DOHH2 (cell line): ENCODE results near the gene ANKRD13B.
A peak's percentile ranks its signal among the peaks of the same experiment; 100 is the strongest.

Experiments
- H3F3A ChIP-seq: fragments of 200-600 bp; sonication (generic), shearing (Covaris generic); 2 replicates; pipeline ENCODE4 v1.6.0; 2016; ENCODE audit warnings: antibody characterized with exemption, mild to moderate bottlenecking; ENCODE audit not compliant: control insufficient read depth, insufficient read depth
- H3K27ac ChIP-seq: fragments of 200-600 bp; sonication (generic); 2 replicates; pipeline ENCODE4 v1.5.1; 2014; ENCODE audit warnings: low read depth, mild to moderate bottlenecking, low read length, moderate library complexity
- H3K27me3 ChIP-seq: fragments of 200-600 bp; sonication (generic); 2 replicates; pipeline ENCODE4 v1.6.1; 2014; ENCODE audit warnings: mild to moderate bottlenecking, low read length, mixed read lengths; ENCODE audit not compliant: control insufficient read depth
- H3K36me3 ChIP-seq: fragments of 200-600 bp; sonication (generic); 2 replicates; pipeline ENCODE4 v1.6.1; 2014; ENCODE audit warnings: mild to moderate bottlenecking, low read length, moderate library complexity, mixed read lengths; ENCODE audit not compliant: control insufficient read depth
- H3K4me1 ChIP-seq: fragments of 200-600 bp; sonication (generic); 2 replicates; pipeline ENCODE4 v1.6.1; 2014; ENCODE audit warnings: mild to moderate bottlenecking, low read length, mixed read lengths; ENCODE audit not compliant: control insufficient read depth
- H3K4me2 ChIP-seq: fragments of 200-600 bp; sonication (generic); 2 replicates; pipeline ENCODE4 v1.6.0; 2014; ENCODE audit warnings: mild to moderate bottlenecking, low read length, moderate library complexity
- H3K4me3 ChIP-seq: fragments of 200-600 bp; sonication (generic); 2 replicates; pipeline ENCODE4 v1.5.1; 2014; ENCODE audit warnings: mild to moderate bottlenecking, low read length, mixed read lengths
- H3K79me2 ChIP-seq: fragments of 200-600 bp; sonication (generic); 2 replicates; pipeline ENCODE4 v1.6.1; 2014; ENCODE audit warnings: mild to moderate bottlenecking, low read length, mixed read lengths; ENCODE audit not compliant: control insufficient read depth
- H3K9me2 ChIP-seq: fragments of 200-600 bp; sonication (generic); replicated peaks from 2 replicates; pipeline ENCODE4 v1.6.1; 2014; ENCODE audit warnings: mild to moderate bottlenecking, low read length, mixed read lengths; ENCODE audit not compliant: control insufficient read depth
- H3K9me3 ChIP-seq: fragments of 200-600 bp; sonication (generic); 2 replicates; pipeline ENCODE4 v1.6.1; 2014; ENCODE audit warnings: antibody characterized with exemption, low read length, mixed read lengths; ENCODE audit not compliant: control insufficient read depth, insufficient read depth
- H4K20me1 ChIP-seq: fragments of 200-600 bp; sonication (generic); 2 replicates; pipeline ENCODE4 v1.6.0; 2014; ENCODE audit warnings: low read depth, mild to moderate bottlenecking, antibody characterized with exemption, low read length, moderate library complexity; ENCODE audit not compliant: control insufficient read depth, insufficient read depth
- CTCF ChIP-seq: fragments of 200-600 bp; sonication (generic); IDR thresholded peaks from one replicate; pipeline ENCODE4 v1.5.1; 2014; ENCODE audit warnings: antibody characterized with exemption, mild to moderate bottlenecking, low read depth, low read length; ENCODE audit not compliant: poor library complexity, severe bottlenecking
- EZH2phosphoT487 ChIP-seq: fragments of 200-600 bp; sonication (generic); IDR thresholded peaks from 2 replicates; pipeline ENCODE4 v1.6.1; 2017; ENCODE audit warnings: borderline replicate concordance, mild to moderate bottlenecking, antibody characterized with exemption, low read length, moderate library complexity, mixed read lengths

ANKRD13B gene

GRCh38 chr17:29582254-29582765 lies 10.6 kb upstream of the ANKRD13B start:
- H3K27me3 ChIP-seq: no peaks in the 10 kb centered on the region

DNA sequence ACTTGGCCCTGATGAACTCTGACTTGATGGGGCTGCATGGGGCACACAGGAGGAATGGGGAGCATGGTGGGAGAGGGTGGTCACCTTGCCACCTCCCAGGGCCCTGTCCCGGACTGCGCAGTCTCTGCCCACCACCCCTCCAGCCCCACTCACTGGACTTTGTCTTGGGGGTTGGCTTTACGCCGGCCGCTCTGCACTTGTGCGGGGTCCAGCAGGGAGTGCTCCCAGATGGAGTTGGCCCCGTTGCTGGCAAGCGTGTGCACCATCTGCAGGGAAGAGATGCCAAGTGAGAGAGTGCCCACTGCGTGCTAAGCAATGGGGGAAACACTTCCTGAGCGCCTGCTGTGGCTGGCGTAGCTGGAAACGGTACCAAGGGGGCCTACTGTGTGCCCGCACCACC lies 10.2 kb upstream of the ANKRD13B start:
- no peaks in the 10 kb centered on the region for H3K9me2 ChIP-seq
- no peak overlapping the region for H3K27ac ChIP-seq
- H3K36me3 ChIP-seq: peaks cover 57% of the 10 kb centered on the region
- H3K4me3 ChIP-seq: no peak overlapping the region
- H3K4me2 ChIP-seq: no peak overlapping the region
- TF ChIP-seq EZH2phosphoT487: no peak
- TF ChIP-seq CTCF: no peak
- H3K9me3 ChIP-seq: no peaks in the 10 kb centered on the region
- peaks cover 53% of the 10 kb centered on the region for H3K79me2 ChIP-seq
- H3K4me1 ChIP-seq: peaks cover 52% of the 10 kb centered on the region
- peaks cover 14% of the 10 kb centered on the region for H4K20me1 ChIP-seq
- no peaks in the 10 kb centered on the region for H3K27me3 ChIP-seq
- H3F3A ChIP-seq: no peaks in the 10 kb centered on the region

More at GRCh38 chr17:29582254-29582765, 10.6 kb upstream of the ANKRD13B start:
- Histone ChIP-seq H3K9me2 (no peaks in the 10 kb centered on the region), H4K20me1 (peaks cover 12% of the 10 kb centered on the region), H3K27ac (no peak overlapping the region), H3K36me3 (peaks cover 61% of the 10 kb centered on the region), H3K9me3 (no peaks in the 10 kb centered on the region), H3F3A (no peaks in the 10 kb centered on the region), H3K79me2 (peaks cover 48% of the 10 kb centered on the region), H3K4me2 (no peak overlapping the region), H3K4me3 (no peak overlapping the region), H3K4me1 (peaks cover 47% of the 10 kb centered on the region)
- no peak for TF ChIP-seq EZH2phosphoT487
- no peak for TF ChIP-seq CTCF

DNA sequence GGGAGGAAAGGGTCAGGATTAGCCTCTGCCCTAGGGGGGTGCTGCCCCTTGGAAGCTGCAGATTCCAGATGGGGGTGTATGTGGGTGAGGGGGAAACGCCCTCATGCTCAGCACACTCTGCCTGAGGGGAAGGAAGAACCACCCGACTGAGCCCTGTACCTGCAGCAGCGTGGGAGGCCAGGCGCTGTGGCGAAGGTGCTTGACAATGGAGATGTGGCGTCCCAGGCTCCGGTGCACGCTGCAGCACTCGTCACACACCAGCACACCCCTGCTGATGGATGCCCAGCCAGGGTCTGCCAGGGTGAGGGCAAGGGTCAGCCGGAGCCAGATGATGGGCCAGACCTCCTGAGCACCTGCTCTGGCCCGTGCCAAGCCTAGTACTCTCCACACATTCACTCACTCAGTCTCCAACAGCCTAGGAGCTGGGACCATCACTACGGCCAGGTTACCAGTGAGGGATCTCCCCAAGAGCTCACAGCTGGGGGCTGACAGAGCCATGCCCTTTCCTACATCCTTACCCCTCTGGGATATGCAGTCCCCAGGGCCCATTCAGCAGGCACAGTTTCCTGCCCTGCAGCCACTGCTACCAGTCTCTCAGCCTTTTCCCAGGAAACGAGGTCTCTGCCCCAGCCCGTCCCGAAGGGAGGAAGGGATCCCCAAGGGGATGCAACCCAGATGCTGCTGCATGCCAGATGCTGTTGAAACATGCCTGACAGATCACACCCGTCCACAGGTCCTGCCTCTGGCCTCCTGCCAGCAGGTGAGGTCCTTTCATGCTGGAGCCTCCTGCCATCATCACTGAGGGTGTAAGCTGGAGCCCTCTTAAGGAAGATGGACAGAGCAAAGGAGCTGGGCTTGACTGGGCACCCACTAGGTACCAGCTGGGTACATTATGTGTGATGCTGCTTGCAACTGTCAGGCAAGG lies 9.3 kb upstream of the ANKRD13B start:
- Histone ChIP-seq H3F3A (no peaks in the 10 kb centered on the region), H3K27me3 (no peaks in the 10 kb centered on the region), H3K36me3 (peaks cover 51% of the 10 kb centered on the region), H3K4me3 (no peak overlapping the region), H3K9me3 (no peaks in the 10 kb centered on the region), H3K9me2 (no peaks in the 10 kb centered on the region), H3K4me1 (peaks cover 58% of the 10 kb centered on the region), H3K4me2 (no peak overlapping the region; the same call in 1 of the 2 replicates), H4K20me1 (peaks cover 18% of the 10 kb centered on the region), H3K79me2 (peaks cover 61% of the 10 kb centered on the region), H3K27ac (peak overlapping the region; percentile 49; the same call in 1 of the 2 replicates)
- TF ChIP-seq CTCF (no peak), EZH2phosphoT487 (no peak)
